ENCODE data around the gene TMEM63A. TPM values are rescaled to one million over a fixed set of nuclear protein-coding genes. Genes with fewer than 3 reads are reported as not detected.

The TMEM63A gene
- total and polyA plus RNA-seq, 2 of the 13 experiments (the other 11 are each of a cell fraction or from before 2014, with no cell fraction given): 23.9 to 53.3 TPM

- WGBS (ENCODE audit: low lambda C conversion rate): 19% methylated on average over 2 of the region's 2 CpGs
- Histone ChIP-seq H3K27me3 (ENCODE audit: control insufficient read depth in 1 of 2, insufficient read depth in 2 of 2, low read length in 2 of 2) (peaks cover 4 to 12% of the 10 kb centered on the region in 2 experiments; a peak in 4 of 5 replicates), H3K36me3 (replicated peaks in 1 of 2; ENCODE audit: control insufficient read depth in 1 of 2, insufficient read depth in 2 of 2, low read length in 2 of 2) (no peaks in the 10 kb centered on the region), H3K9me3 (ENCODE audit: low read length) (no peaks in the 10 kb centered on the region), H2AFZ (ENCODE audit: low read length) (no peak overlapping the region), H4K20me1 (ENCODE audit: insufficient read depth, low read length) (no peaks in the 10 kb centered on the region), H3K4me1 (ENCODE audit: insufficient read depth, low read length) (peaks cover 27% of the 10 kb centered on the region), H3K9ac (ENCODE audit: insufficient read depth, low read depth, low read length) (no peak overlapping the region), H3K4me2 (ENCODE audit: low read depth, low read length) (no peak overlapping the region), H3K4me3 (replicated peaks in 1 of 3; ENCODE audit: insufficient read depth in 1 of 3, low read depth in 2 of 3, low read length in 3 of 3) (no peak overlapping the region), H3K27ac (ENCODE audit: extremely low read length, insufficient read depth, low read length) (no peak overlapping the region), H3K79me2 (ENCODE audit: insufficient read depth, low read length) (no peaks in the 10 kb centered on the region)
- intact Hi-C loops (cut with micrococcal nuclease; ENCODE audit: unreplicated experiment): no loop called here
- POLR2A ChIA-PET: no interaction called here
- DNase-seq (ENCODE audit: low spot score) (no peak), ATAC-seq (no peak), FAIRE-seq (no peak)
- CTCF ChIA-PET (ENCODE audit: low intra/inter-chr PET ratio, low total read pairs): no interaction called here
- in situ Hi-C loops (cut with HindIII; ENCODE audit: extremely low pct_ligation_motif_present, low pct_unique_long_range_greater_than_20kb): no loop called here
- TF ChIP-seq PAF1 (CRISPR knock-in tag; IDR thresholded peaks at IDR 0.05) (no peak), ZSCAN20 (CRISPR knock-in tag; IDR thresholded peaks at IDR 0.05; ENCODE audit: borderline replicate concordance) (no peak), ZNF607 (CRISPR knock-in tag; IDR thresholded peaks at IDR 0.05; ENCODE audit: borderline replicate concordance) (no peak), RFXAP (CRISPR knock-in tag; IDR thresholded peaks at IDR 0.05; ENCODE audit: borderline replicate concordance) (no peak), CHD4 (IDR thresholded peaks at IDR 0.05; ENCODE audit: borderline replicate concordance, low read length) (no peak), SOX13 (IDR thresholded peaks at IDR 0.05) (0 out of 2 replicates have a peak, but pooled peaks have one; percentile 43), SOX13 (CRISPR knock-in tag; conservative IDR thresholded peaks at IDR 0.05 in 1 of 2, IDR thresholded peaks at IDR 0.05 in 1 of 2) (peak in 1 of 2 experiments; percentile 63; a peak in 2 of 4 replicates), SOX5 (CRISPR knock-in tag; IDR thresholded peaks at IDR 0.05; ENCODE audit: borderline replicate concordance) (peak; percentile 52; the same call in 1 of the 2 replicates), MYPOP (CRISPR knock-in tag; IDR thresholded peaks at IDR 0.05) (no peak), ZNF367 (CRISPR knock-in tag; IDR thresholded peaks at IDR 0.05; ENCODE audit: borderline replicate concordance) (no peak), ZBTB1 (CRISPR knock-in tag; IDR thresholded peaks at IDR 0.05; ENCODE audit: borderline replicate concordance) (no peak), IRF9 (CRISPR knock-in tag; IDR thresholded peaks at IDR 0.05; ENCODE audit: borderline replicate concordance) (no peak), TAF1 (CRISPR knock-in tag; IDR thresholded peaks at IDR 0.05) (no peak), ZNF362 (CRISPR knock-in tag; IDR thresholded peaks at IDR 0.05; ENCODE audit: borderline replicate concordance) (no peak), SSRP1 (CRISPR knock-in tag; IDR thresholded peaks at IDR 0.05) (no peak)
- BruUV-seq (replicated peaks): no TSS peak
Observed at GRCh38 chr1:225908773-225909172, 26.6 kb upstream of the TMEM63A start.

All from HepG2 (cell line).